HT-29 (cell line): Measurements from ENCODE around the gene LHX3. TPM values are rescaled to one million over a fixed set of nuclear protein-coding genes. Genes with fewer than 3 reads are reported as not detected.
"Not testable (repeated sequence)": the region's sequence is repeated elsewhere in the genome, so short reads cannot be mapped to it uniquely, and the experiment has no call there.

Experiments
- DNase-seq: peaks from one replicate; pipeline ENCODE4 v3.0.0-alpha.2; 2015; ENCODE audit warnings: low spot score
- total RNA-seq: library from RNA; depleted of rRNA; stranded (reverse); fragments of >200 nt; shearing (Covaris generic); gene quantifications from 2 replicates; pipeline ENCODE4 v1.2.3, GENCODE V29; 2014

LHX3 gene
- total RNA-seq, 1 experiment from 2014 or later = not detected

- no peak for DNase-seq
These were observed 37.3 kb upstream of the LHX3 start for GRCh38 chr9:136242248-136242647.

DNA sequence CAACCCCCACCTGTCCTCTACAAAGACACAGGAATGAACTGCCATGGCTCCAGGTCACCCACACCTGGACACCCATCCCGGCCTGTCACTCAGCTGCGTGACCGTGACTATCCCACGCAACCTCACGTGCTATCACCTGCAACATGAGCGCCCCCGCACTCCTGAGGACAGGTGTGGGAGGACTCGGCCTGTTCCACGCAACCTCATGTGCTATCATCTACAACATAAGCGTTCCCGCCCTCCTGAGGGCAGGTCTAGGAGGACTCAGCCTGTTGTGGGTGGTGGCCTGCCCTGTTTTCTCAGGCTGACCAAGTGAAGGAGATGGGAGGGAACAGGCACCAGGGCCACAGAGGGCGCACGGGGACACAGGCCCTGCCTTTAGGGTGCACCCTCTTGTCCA is 36.6 kb upstream of the LHX3 start:
- no peak for DNase-seq

DNA sequence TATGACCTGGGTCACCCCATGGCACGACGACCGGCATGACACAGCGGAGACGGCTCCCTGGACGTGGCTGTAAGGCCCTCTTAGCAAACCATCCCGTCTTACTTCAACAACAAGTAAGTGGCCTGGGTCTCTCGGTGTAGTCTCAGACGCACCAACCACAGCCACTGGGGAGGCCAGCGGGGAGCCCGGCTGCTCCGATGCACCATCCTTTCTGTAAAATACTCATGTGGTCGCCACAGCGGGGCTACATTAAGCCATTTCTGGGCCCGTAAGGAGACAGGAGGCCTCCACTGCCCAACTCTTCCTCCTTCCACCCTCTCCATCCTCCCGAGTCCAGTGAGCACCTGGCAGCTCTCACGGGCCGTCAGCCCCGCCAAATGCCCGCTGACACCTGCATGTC is 36.0 kb upstream of the LHX3 start:
- DNase-seq = no peak

GRCh38 chr9:136239983-136240330 is 35.0 kb upstream of the LHX3 start:
- no peak for DNase-seq

DNA sequence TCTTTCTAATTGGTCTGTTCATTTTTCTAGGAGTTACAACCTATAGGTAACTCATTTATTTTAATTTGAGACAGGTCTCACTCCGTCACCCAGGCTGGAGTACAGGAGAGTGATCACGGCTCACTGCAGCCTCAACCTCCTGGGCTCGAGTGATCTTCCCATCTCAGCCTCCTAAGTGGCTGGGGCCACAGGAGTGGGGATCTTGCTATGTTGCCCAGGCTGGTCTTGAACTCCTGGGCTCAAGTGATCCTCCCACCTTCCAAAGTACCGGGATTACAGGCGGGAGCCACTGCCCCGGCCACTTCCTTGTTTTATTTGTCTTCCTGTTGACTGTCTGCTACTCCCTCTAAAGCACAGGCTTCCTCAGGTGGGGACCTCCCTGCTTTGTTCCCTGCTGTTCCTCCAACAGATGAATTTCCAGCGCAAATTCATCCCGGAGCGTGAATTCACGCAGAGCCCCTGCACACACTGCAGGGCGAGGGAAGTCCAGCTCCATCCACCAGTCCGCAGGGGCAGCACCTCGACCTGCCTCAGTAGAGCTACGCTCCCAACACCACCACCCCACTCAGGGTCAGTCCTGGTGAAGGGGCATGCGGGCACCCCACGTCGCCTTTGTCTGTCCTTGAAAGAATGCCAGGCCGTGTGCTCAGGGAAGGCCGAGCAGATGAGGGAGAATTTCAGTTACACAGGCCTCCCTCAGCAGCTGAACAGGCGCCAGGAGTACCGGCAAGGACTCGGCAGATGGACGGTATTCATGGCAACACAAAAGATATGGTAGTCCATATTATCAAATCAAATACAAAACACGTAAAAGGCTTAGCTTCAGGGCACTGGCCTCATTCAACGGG is 34.4 kb upstream of the LHX3 start:
- DNase-seq = no peak

- no peak for DNase-seq
These were observed 33.4 kb upstream of the LHX3 start for GRCh38 chr9:136238342-136238732.

- DNase-seq = no peak
These were observed 32.8 kb upstream of the LHX3 start for GRCh38 chr9:136237486-136238341.

DNA sequence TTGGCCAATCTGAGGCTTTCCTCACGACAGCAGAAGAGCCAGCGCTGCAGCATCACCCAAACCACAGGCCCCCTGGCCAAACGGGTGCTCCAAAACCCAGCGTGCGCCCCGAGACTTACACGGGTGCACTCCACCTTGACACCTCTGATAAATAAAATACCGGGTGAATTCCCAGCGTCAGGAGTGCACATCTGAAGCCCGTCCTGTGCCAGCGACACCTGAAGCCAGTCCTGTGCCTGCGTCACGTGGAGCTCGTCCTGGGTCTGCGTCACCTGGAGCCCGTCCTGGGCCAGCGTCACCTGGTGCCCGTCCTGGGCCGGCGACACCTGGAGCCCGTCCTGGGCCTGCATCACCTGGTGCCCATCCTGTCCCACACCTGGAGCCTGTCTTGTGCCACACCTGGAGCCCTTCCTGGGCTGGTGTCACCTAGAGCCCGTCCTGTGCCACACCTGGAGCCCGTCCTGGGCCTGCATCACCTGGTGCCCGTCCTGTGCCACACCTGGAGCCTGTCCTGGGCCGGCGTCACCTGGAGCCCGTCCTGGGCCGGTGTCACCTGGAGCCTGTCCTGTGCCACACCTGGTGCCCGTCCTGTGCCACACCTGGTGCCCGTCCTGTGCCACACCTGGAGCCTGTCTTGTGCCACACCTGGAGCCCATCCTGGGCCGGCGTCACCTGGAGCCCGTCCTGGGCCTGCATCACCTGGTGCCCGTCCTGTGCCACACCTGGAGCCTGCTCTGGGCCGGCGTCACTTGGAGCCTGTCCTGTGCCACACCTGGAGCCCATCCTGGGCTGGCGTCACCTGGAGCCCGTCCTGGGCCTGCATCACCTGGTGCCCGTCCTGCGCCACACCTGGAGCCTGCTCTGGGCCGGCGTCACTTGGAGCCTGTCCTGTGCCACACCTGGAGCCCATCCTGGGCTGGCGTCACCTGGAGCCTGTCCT is 31.8 kb upstream of the LHX3 start:
- DNase-seq = not testable (repeated sequence)

GRCh38 chr9:136235709-136236455 is 31.0 kb upstream of the LHX3 start:
- no peak for DNase-seq

DNA sequence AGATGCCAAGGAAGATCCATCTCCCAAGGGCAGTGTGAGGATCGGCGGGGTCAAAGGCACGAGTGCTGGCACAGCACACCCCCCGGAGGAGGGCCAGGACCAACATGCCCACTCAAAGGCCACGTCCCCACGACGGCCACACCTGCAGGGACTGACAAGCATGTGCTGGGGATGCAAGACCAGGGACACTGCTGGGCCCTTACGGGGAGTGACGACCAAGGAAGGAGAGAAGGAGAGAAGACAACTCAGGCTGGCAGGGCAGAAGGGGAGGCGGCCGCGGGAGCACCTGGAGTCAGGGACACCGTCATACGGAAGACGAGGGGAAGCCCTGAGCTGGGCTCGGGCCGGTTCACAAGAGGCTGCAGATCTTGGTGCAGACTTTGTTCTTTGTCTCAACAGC is 30.2 kb upstream of the LHX3 start:
- DNase-seq = no peak

- no peak for DNase-seq
These were observed 29.7 kb upstream of the LHX3 start for GRCh38 chr9:136234597-136234996.

- DNase-seq = no peak
These were observed 28.9 kb upstream of the LHX3 start for GRCh38 chr9:136233868-136234267.

- DNase-seq = no peak
These were observed 28.5 kb upstream of the LHX3 start for GRCh38 chr9:136233411-136233810.

DNA sequence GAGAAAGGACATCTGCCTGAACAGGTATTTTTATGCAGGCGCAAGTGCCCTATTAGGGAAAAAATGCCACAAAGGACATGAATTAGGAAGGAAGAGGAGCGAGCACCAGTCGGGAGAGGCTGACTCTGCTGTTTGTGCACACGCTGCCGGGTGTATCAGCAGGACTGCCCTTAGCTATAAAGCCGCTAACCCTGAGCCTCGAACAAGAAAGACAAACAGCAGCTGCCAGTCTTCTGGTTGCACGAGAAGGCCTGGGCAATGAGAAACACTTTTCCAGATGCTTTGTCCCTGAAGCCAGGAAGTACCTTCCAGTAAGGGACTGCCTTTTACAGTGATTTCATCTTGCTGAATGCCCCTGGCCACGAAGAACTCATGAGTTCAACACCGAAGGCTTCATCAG is 28.0 kb upstream of the LHX3 start:
- peak; percentile 12 for DNase-seq

DNA sequence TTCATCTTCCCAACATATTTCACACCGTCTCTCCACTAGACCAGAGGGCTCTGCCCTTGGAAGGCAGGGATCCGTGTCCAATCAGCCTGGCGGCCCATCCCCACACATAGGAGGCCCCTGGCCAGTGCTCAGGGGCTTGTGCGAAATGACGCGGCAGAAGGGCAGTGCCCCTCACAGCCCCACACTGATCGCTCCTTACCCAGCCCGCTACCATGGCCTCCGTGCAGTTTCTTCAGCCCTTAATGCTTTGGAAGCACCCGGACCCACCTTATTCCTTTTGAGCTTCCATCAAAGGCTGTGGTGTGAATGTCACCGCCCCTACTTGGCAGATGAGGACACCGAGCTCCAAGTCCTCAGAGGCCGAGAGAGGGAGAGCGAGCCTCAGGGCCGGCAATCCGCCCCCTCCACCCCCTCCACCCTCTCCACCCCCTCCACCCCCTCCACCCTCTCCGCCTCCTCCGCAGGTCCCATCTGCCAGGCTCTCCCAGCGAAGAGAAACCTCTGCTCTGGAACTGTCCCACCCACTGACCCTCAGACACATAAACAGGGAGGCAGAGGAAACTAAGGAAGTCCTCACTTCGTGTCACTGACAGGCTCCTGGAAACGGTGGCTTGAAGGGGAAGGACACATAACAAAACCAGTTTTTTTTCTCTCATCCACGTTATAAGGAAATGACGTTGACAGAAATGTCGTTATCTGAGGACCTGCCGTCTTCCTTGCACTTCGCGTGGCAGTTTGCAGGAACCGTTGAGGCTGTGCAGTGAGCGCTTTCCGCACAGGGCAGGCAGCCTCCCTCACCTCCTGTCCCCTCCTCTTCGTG is 26.8 kb upstream of the LHX3 start:
- DNase-seq = no peak

GRCh38 chr9:136230773-136231172 is 25.8 kb upstream of the LHX3 start:
- DNase-seq = no peak

- no peak for DNase-seq
These were observed 25.4 kb upstream of the LHX3 start for GRCh38 chr9:136230365-136230764.

DNA sequence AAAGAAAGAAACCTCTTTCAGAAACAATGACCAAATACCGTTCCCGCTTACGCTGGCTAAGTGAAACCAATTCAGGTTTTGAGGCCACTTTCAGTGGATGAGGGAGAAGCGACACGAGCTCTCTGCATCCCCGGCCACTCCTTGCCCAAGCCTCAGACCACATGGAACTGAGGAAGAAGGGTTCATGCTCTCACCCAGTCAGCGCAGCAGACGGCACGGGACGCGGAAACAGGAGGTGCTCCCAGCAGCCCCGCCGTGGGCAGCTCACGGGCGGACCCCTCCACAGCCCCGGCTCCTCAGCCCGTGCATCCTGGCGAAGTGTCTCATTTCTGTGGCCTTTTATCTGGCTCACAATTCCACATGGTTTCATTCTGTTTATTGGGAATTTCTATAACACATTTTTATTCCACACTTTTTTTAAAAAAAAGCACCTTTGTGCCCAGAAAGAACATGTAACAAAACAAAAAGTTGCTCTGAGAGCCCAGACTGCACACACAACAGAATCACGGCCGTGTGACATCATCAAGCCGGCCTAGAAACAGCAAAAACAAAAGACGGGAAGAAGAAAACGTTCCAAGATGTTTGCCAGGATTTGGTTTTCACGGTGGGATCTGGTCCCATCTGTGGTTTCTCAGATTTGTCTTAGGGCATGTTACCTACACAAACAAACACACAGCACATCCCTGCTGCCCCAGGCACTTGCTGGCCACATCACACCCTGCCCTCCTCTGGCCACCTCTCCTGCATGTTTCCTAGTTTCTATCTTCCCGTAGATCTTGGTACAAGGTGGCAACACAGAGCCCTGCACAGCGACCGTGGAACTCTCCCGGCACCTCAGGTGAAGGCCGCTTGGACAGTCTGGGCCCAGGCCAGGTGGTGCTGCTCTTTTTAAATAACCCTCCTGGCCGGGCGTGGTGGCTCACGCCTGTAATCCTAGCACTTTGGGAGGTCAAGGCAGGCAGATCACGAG is 24.5 kb upstream of the LHX3 start:
- DNase-seq = no peak
